GM18517 (cell line): ENCODE results near the gene KRT14.
"Not testable (repeated sequence)": the region's sequence is repeated elsewhere in the genome, so short reads cannot be mapped to it uniquely, and the experiment has no call there.

Experiments
- ATAC-seq: cut with Tn5 transposase; IDR thresholded peaks from one replicate; pipeline ENCODE4 v1.9.1; 2021; ENCODE audit warnings: mild to moderate bottlenecking, moderate library complexity; ENCODE audit not compliant: unreplicated experiment

Gene KRT14

DNA sequence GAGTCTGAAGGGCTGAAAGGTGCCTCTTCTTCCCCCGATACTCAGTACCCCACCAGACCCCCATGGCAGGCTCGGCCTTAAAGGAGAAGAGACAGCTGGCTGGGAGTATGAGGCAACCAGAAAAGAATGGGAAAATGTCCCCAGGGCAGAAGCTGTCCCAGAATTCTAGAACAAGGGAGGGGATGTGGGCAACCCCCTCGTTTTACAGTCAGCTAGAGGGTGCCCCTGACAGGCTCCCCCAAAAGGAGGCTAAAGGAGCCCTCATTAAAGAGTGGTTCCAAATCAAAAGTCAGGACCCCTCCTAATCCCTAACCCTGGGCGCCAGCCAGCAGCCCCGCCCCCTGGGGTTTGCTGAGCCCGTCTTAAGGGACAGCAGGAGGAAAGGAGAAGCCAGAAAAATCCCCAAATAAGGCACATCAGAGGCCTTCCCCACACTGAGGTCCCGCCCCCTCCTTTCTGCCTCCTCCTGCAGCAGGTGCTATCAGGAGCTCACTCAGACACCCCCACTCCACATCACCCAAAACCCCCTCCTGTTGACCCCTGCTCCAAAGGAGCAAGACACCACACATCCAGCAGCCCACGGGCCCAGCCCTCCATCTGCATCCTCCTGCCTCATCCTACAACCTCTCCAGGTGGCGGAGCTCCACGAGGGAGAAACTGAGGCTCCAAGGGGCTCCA is 36.6 kb upstream of the KRT14 start:
- ATAC-seq, result not testable (repeated sequence)

DNA sequence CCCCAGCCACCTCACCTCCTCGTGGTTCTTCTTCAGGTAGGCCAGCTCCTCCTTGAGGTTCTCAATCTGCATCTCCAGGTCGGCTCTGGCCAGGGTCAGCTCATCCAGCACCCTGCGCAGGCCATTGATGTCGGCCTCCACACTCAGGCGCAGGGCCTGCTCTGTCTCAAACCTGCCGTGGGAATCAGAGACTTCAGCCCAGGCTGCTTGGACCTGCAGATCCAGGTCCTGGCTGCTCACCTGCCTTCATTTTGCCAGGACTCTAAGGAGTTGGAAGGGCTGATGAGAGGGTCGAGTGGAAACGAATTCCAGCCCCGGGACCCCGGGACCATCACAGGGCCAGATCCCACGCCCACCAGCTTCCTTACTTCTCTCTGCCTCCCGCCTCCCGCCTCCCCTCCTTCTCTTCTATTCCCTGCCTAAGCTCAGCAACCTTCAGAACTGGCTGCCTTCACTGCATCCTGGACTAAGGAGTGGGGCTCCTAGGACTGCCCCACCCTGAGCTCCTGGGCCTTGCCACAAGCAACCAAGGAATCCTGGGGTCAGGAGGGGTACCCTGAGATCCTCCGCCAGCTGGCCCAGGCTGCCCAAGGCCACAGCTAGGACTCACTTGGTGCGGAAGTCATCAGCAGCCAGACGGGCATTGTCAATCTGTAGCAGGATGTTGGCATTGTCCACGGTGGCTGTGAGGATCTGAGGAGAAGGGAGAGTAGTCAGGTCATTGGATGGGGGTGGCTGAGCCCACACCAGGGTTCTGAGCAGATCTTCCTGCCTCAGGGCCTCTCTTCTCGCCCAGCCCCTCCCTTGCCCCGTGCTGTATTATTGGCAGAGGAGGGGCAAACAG is 35.9 kb upstream of the KRT14 start:
- not testable (repeated sequence) for ATAC-seq

DNA sequence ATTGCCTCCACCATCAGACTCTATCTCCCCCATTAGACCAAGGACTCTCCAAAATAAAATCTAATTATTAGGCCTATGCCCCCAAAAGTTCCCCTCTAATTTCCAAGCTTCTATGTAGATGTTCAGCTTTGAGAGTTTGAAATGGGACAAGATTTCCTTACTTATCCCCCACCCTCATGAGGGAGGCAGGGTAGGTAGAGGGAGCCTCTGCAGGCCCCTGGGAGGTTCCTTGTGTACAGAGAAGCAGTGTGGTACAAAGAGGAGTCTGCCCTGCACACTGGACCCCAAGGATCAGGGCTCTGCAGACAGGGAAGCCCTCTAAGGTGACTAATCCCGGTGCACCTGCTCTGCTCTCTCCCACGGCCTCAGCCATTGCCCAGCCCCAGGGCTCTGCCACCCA is 35.2 kb upstream of the KRT14 start:
- ATAC-seq, result no peak

DNA sequence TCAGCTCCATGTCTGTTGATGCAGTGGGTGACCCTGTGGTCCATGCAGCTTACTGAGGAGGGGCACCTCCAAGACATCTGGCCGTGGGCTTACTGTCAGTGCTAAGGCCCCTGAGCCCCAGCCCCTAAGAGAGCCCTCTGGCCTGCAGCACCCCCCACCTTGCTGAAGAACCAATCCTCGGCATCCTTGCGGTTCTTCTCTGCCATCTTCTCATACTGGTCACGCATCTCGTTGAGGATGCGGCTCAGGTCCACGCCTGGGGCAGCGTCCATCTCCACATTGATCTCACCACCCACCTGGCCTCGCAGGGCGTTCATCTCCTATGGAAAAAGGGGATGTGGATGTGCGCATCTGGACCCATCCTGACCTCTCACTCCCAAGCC is 34.7 kb upstream of the KRT14 start:
- not testable (repeated sequence) for ATAC-seq

DNA sequence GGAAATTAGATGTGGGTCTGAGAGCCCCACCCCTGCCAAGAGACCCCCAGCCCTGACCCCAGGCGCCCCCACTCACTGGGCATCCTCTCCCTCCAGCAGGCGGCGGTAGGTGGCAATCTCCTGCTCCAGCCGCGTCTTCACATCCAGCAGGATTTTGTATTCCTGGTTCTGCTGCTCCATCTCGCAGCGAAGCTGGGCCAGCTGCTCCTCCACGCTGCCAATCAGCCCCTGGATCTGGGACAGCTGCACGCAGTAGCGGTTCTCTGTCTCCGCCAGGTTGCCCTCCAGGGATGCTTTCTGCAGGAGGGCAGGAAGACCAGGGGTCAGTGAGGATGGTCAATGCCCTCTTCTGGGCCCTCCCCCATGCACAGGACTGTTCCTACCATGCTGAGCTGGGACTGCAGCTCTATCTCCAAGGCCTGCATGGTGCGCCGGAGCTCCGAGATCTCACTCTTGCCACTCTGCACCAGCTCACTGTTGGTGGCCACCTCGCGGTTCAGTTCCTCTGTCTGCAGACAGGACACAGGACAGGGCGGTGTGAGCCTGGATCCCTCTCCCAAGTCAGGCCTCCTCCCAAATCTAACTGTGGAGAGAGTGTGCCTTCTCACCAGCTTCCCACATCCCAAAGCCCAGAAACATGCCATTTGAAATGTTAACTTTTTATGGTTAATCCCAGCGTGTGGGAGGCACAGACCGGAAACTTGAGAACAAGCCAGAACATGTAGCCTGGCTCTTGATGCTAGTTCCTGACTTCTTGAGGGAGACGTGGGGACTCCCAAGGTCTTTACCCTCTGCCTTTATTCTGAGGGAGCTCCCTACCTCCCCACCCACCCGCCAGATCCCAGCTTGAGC is 34.1 kb upstream of the KRT14 start:
- ATAC-seq, result no peak

DNA sequence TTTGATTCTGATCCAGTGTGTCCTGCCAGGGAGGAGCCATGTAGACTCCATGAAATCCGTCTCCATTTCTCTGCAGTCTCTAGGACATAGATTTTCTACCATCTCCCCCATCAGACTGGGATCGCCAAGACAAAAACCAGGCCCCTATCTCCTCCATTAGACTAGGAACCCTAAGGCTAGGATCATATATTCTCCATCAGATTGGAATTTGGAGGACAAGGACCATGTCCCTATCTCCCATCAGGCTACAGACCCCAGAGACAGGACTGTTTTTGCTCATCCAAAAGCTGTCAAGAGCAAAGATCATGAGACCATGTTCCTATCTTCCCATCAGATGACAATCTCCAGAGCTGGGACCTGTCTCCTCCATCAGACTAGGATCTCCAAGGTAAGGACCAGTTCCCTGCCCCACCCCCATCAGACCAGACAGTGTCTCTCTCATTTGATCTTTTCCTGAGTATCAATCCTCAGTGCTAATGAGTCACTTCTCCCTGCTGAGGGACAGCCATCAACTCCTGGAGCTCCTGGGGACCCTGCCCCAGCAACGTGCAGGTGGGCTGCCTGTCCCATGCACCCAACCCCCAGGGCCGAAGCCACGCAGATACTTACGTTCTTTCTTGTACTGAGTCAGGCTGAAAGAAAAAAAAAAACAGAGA is 33.4 kb upstream of the KRT14 start:
- ATAC-seq, result not testable (repeated sequence)

DNA sequence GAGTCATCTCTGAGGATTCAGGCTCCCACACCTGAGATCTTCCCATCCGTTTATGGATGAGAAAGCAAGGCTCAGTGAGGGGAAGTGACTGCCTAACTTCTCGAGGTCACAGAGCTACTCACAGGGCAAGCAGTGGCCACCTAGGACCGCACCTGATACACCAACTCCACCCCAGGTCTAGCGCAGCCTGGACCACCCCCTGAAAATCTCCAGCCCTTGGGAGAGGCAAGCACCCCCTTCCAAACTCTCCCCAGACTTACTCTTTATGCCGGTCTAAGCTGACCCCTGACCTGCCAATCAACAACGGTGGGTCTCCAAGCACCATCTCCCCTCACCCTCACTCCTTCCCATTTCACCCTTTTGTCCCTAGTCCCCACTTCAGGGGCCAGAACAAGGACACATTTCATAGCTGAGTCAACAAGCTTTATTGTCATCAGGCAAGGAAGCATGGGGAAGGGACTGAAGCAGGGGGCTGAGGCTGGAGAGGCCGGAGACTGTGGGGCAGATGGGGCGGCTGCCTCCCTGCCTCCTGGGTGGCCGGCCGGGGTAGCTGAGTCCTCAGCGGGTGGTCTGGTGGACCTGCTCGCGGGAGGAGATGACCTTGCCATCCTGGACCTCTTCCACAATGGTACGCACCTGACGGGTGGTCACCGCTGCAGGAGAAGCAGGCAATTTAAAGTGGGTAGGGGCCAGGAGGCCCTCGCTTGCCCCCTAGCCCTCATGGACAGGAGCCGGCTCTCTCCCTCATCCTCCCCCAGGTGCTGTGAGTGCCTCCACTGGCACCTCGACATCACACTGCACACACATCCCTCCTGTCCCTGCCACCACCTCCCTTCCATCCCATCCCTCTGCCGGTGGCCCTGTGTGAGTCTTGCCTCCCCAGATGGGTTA is 32.6 kb upstream of the KRT14 start:
- ATAC-seq, result no peak

DNA sequence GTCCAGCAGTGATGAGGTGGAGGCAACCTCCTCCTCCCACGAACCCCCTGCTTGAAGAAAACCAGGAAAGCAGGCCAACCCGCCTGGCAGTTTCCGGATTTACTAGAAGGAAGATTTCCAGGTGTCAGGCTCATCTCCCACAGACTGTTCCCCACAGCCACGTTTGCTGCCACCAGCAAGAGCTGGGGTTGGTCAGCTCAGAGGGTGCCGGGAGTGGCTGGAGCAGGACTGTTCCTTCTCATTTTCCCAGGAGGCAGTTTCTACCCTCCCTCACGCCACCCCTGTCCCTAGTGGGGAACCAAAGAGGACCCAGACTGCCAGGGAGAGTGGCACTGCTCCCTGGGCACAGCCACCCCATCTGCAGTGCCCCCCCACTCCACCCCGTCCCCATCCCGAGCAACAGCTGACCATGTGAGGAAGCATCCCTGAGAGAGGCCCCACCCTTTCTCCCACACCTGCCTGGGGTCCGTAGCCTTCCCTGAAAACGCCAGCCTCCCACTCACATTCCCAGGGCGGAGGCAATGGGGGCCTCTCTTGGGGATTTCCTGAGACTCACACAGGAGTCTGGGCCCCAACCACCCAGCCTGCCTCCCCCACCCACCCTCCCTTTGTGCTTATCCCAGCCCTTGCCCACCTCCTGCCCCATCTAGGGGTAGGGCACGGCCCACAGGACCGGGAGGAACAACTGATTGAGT is 31.8 kb upstream of the KRT14 start:
- no peak for ATAC-seq

DNA sequence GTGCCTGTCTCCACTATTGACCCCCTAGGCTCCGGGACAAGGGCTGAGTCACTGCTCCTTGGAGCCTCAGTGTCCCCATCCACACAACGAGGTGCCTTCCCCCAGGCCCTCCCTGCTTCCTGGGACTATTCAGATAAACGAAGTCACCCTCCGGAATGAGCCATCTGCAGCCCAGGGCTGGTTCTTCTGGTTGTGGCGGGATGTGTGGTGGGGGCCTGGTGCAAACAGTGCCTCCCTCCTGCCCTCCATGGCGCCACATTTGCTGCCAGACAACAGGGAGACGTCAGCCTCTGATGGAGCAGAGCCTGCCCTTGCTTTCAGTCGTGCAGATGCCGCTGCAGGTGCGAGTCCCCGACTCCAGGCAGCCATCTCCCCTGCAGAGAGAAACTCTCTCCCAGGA is 31.0 kb upstream of the KRT14 start:
- ATAC-seq, result no peak

DNA sequence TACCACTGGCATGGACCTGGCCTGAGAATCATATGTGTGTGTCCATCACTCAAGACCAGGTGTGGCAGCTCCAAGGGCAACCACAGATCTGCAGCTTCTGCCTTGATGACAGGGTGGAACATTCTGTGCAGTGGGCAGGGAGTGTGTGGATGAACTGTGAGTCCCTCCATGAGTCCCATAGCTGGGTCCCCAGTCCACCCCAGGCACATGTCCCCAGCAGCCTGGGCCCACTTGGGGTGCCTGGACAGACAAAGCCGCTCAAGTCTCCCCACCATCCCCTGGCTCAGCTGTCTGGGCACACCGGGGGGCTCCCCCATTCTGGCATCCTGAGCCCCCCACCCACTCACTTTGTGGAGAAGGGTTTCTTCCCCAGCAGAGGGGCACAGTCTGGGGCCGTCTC is 30.4 kb upstream of the KRT14 start:
- no peak for ATAC-seq

DNA sequence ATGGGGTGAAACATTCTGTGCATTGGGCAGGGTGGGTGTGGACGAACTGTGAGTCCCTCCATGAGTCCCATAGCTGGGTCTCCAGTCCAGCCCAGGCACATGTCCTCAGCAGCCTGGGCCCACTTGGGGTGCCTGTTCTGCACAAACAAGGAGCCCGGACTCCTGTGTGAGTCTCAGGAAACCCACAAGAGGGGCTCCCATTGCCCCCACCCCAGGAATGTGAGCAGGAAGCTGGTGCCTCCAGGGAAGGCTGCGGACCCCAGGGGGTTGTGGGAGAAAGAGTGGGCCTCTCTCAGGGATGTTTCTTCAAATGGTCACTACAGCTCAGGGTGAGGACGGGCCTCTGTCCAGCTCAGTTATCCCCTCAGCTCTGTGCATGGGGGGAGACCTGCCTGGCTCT is 29.8 kb upstream of the KRT14 start:
- ATAC-seq, result not testable (repeated sequence)

DNA sequence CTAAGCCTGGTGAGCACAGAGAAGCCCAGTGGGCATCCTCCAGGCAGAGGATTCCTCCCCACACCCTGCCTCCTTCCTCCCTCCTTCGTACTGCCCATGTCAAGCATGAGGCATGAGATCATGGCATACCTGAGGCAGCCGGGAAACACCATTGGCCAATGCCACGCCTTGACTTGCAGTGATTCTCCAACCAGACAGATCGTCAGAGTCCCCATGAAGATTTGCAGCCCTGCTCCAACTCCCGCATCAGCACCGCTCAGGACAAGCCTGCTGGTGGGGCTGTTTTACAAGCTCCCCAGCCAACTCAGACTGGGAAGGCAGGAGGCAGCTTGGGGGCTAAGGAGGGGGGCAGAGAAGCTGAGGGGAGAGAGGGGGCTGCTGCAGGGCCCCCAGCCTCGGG is 28.8 kb upstream of the KRT14 start:
- no peak for ATAC-seq

DNA sequence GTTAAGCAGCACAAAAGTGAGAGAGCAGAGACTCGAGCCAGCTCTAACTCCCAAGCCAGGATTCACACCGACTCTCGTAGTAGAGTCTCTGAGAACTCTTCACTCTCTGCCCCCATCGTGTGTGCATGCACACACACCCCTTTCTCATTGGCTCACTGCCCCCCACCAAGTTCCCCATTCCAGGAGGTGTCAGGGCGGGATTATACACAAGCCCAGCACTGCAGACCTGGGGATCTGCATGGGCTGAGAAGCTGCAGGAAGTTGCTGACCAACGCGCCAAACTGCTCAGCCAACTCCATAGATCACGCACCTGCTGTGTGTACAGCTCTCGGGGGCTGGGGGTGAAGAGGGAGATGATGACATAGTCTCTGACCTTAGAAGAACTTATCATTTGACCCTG is 28.1 kb upstream of the KRT14 start:
- ATAC-seq, result not testable (repeated sequence)

DNA sequence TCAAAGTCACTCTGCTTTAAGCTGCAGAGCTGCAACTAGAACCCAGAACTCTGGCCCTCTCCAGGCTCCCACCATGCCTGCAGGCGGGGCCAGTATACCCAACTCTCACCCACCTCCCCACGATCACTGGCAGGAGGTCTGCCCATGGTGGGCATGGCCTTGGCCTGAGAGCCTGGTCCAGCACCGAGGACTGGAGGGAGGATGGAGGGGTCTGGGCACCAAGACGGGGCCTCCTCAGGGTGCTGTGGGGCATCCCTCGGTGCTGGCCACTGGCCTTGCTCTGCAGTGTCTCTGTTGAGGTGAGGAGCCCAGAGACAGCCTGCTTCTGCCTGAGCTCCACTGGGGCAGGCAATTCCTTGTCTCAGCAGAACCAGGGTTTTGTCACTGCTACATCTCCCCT is 27.4 kb upstream of the KRT14 start:
- ATAC-seq, result no peak

DNA sequence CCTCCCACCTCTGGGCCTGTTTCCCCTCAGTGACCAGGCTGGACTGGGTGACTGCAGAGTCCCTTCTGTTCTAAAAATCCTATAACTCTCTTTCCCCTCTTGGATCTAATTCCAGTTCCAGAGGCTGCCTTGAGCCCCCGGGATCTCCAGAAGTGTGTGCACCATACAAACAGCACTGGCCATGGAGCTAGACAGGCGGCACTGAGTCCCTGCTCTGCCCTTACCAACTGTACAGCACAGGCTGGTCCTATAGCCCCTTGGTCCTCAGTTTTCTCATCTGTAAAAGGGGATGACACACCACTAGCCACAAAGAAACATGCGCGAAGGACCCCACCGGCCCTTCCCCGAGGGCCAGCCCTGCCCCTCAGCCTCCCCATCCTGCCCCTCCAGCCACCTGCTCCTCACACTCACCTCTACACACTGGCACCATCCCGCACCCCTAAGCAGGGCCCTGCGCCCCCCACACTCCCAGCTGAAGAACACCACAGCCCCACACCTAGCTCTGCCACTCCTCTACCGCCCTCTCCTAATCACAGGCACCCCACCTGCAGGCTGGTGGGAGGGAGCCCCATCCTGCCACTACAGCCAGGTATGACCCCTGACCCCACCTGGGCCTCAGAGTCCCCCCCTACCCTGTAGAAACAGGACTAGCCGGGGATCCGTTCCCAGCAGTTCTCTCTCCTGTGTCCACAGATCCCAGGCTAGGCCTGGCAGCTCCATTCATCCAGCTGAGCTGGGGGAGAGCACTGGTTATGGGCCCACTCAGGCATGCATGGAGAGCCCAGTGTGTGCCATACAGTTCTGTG is 26.8 kb upstream of the KRT14 start:
- ATAC-seq, result no peak

DNA sequence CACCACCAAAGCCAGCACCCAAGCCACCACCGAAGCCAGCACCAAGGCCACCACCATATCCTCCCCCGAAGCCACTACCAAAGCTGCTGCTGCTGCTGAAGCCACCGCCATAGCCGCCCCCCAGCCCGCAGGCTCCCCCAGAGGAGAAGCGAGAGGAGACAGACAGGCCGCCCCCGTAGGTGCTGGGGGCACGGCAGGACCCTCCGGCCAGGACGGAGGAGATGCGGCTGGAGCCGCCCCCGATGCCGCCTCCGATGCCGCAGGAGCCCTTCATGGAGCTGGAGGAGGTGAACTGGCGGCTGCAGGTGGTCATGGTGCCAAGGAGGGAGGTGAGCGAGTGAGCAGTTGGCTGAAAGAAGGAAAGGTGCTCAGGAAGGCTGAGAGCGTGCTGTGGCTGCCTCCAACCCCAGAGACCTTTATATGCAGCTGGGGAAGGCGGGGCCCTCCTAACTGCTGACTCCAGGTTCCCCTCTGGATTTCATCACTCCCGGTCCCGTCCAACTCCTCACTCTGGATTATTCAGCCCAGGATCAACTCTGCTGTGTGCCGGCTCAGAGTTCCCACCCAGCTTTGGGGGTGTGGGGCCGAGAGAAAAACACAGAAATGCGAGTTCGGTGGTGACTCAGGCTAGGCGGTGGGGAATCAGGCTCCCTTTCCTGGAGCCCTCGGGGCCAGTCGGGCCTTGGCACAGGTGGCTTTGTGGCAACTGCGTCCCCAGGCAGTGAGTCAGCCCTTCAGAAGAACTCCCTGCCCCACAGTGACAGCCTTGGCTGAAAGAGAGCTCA is 25.9 kb upstream of the KRT14 start, which contains the start of gene KRT16:
Gene KRT16 (minus strand): TSS at position 392 of the 785 bp plus-strand sequence. CDS start 79 bp downstream, at position 313.
- not testable (repeated sequence) for ATAC-seq

DNA sequence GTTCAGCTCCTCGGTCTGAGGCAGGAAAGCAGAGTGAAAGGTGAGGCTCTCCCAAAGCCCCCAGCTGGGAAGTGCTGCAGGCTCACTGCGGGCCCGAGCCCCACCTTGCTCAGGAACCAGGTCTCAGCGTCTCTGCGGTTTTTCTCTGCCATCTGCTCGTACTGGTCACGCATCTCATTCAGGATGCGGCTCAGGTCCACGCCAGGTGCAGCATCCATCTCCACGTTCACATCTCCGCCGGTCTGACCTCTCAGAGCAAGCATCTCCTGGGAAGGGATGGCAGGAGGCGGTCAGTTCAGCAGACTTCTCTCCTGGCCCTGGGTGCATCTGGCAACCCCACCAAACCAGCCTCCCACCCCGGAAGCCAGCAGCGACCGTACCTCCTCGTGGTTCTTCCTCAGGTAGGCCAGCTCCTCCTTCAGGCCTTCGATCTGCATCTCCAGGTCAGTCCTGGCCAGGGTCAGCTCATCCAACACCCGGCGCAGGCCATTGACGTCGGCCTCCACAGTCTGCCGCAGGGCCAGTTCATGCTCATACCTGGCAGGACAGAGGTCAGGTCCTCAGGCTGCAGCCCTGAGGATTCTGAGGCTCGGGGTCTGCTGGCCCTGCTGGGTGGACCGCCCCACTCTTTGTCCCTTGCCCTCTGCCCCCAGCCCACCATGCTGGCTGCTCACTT is 24.4 kb upstream of the KRT14 start:
- ATAC-seq, result no peak
